NCI-H1930 (cell line): ENCODE data around the gene ERBB4.

Experiments used
- DNase-seq, 2 experiments: peaks; one replicate each; lab custom pipeline; 2025; lab: John Stamatoyannopoulos, UW

The ERBB4 gene

GRCh38 chr2:212364112-212364985 lies 174.3 kb downstream of the ERBB4 start:
- DNase-seq: no peak

- no peak for DNase-seq
Observed at GRCh38 chr2:212361174-212361756, 177.3 kb downstream of the ERBB4 start.

- no peak for DNase-seq
Observed at GRCh38 chr2:212360068-212360460, 178.5 kb downstream of the ERBB4 start.

- DNase-seq: no peak
Observed at GRCh38 chr2:212359425-212360067, 179.1 kb downstream of the ERBB4 start.

GRCh38 chr2:212357606-212358005 lies 181.0 kb downstream of the ERBB4 start:
- no peak for DNase-seq

- DNase-seq: no peak
Observed at GRCh38 chr2:212354382-212354781, 184.2 kb downstream of the ERBB4 start.

- no peak for DNase-seq
Observed at GRCh38 chr2:212348501-212348900, 190.1 kb downstream of the ERBB4 start.

GRCh38 chr2:212346865-212347264 lies 191.7 kb downstream of the ERBB4 start:
- no peak for DNase-seq

GRCh38 chr2:212345966-212346365 lies 192.6 kb downstream of the ERBB4 start:
- DNase-seq: no peak

- DNase-seq: no peak
Observed at GRCh38 chr2:212344131-212344530, 194.5 kb downstream of the ERBB4 start.

- no peak for DNase-seq
Observed at GRCh38 chr2:212343167-212343566, 195.4 kb downstream of the ERBB4 start.

- no peak for DNase-seq
Observed at GRCh38 chr2:212337486-212338343, 200.9 kb downstream of the ERBB4 start.

- no peak for DNase-seq
Observed at GRCh38 chr2:212337036-212337435, 201.6 kb downstream of the ERBB4 start.

GRCh38 chr2:212330263-212330662 lies 208.3 kb downstream of the ERBB4 start:
- no peak for DNase-seq

- DNase-seq: no peak
Observed at GRCh38 chr2:212328712-212329496, 209.7 kb downstream of the ERBB4 start.

- no peak for DNase-seq
Observed at GRCh38 chr2:212328136-212328535, 210.5 kb downstream of the ERBB4 start.

GRCh38 chr2:212327171-212327809 lies 211.3 kb downstream of the ERBB4 start:
- no peak for DNase-seq

GRCh38 chr2:212318636-212319035 lies 220.0 kb downstream of the ERBB4 start:
- DNase-seq: no peak

- DNase-seq: no peak
Observed at GRCh38 chr2:212314680-212315079, 223.9 kb downstream of the ERBB4 start.

- no peak for DNase-seq
Observed at GRCh38 chr2:212311807-212312404, 226.7 kb downstream of the ERBB4 start.
